Right lobe of liver (tissue), 6 donors: ENCODE results near the gene RSPH6A. TPM values are rescaled to one million over a fixed set of nuclear protein-coding genes. Genes with fewer than 3 reads are reported as not detected.
A peak's percentile ranks its signal among the peaks of the same experiment; 100 is the strongest.

Experiments used
- ATAC-seq, 4 donors: fragments of 200-7000 bp; cut with Tn5 transposase; one replicate each; pipeline ENCODE4 v1.9.1; 2020; ENCODE audit warnings: mild to moderate bottlenecking in 4 of 4, moderate library complexity in 4 of 4
- DNase-seq, 3 donors: peaks; one replicate each; pipeline ENCODE4 v3.0.0-alpha.2; 2020
- H3K27ac ChIP-seq, 3 donors: fragments of 200-600 bp; one replicate each; pipeline ENCODE4 v1.8.0; 2022
- H3K27me3 ChIP-seq, 2 donors: fragments of 200-600 bp; one replicate each; pipeline ENCODE4 v1.8.0; 2022
- H3K36me3 ChIP-seq, 4 donors: fragments of 200-600 bp; sonication (generic) in 1 of 4; one replicate each; pipeline versions ENCODE4 v1.5.1 to v1.8.0; 2017 to 2022; ENCODE audit warnings: control low read depth in 1 of 4
- H3K4me1 ChIP-seq, 4 donors: fragments of 200-600 bp; sonication (generic) in 1 of 4; one replicate each; pipeline versions ENCODE4 v1.5.1 to v1.8.0; 2017 to 2022; ENCODE audit warnings: control low read depth in 1 of 4
- H3K4me3 ChIP-seq, 3 donors: fragments of 200-600 bp; one replicate each; pipeline ENCODE4 v1.8.0; 2022
- H3K9me3 ChIP-seq, 4 donors: fragments of 200-600 bp; sonication (generic) in 1 of 4; one replicate each; pipeline versions ENCODE4 v1.5.1 to v1.8.0; 2017 to 2022; ENCODE audit warnings: control low read depth in 1 of 4
- POLR2A ChIP-seq: fragments of 450-650 bp; IDR thresholded peaks from one replicate; pipeline ENCODE4 v1.6.1; 2017; ENCODE audit warnings: antibody characterized with exemption, mild to moderate bottlenecking
- WGBS: methylation state at CpG from one replicate; pipeline ENCODE4 v1.1.6; 2018; ENCODE audit warnings: low coverage, low lambda C conversion rate; ENCODE audit not compliant: insufficient coverage; ENCODE audit errors: missing lambda C conversion rate; 5-methylcytosine and 5-hydroxymethylcytosine counted together
- intact Hi-C, 2 donors: fragments of 100-400 bp; cut with DNase I; formaldehyde crosslinking; loops; one replicate each; pipeline versions ENCODE4 v1.11.2 to v1.14.1; 2022
- total RNA-seq, 6 experiments: library from RNA; depleted of rRNA in 2 of 6; stranded (reverse); fragments of >200 nt in 2 of 6; fragmentation: NEBNext Ultra II Directional in 3 of 6; extraction: Animal tissue kit (Norgen Biotek cat#: 25700) in 3 of 6; gene quantifications; one replicate each; pipeline versions ENCODE4 v1.1.0 to v1.2.4, GENCODE V29; 2016 to 2023
- TF ChIP-seq, protein P1 (sequence below), 4 donors: fragments of 200-600 bp in 3 of 4; fragments of 450-650 bp in 1 of 4; IDR thresholded peaks; one replicate each; pipeline versions ENCODE4 v1.5.1 to v1.8.0; 2016 to 2022; ENCODE audit warnings: antibody characterized with exemption in 4 of 4, mild to moderate bottlenecking in 2 of 4
- donor health status: DM: no; HTN: yes; CAD: no.
- donor health status: DM: no; HTN: no; CAD: no.
- donor health status: DM: no; HTN: no; CAD: no.
- donor health status: DM: no; HTN: yes; CAD: no.
- donor health status: DM: no; HTN: yes; CAD: no.

The RSPH6A gene
- total RNA-seq, 6 experiments from 2014 or later, result not detected

DNA sequence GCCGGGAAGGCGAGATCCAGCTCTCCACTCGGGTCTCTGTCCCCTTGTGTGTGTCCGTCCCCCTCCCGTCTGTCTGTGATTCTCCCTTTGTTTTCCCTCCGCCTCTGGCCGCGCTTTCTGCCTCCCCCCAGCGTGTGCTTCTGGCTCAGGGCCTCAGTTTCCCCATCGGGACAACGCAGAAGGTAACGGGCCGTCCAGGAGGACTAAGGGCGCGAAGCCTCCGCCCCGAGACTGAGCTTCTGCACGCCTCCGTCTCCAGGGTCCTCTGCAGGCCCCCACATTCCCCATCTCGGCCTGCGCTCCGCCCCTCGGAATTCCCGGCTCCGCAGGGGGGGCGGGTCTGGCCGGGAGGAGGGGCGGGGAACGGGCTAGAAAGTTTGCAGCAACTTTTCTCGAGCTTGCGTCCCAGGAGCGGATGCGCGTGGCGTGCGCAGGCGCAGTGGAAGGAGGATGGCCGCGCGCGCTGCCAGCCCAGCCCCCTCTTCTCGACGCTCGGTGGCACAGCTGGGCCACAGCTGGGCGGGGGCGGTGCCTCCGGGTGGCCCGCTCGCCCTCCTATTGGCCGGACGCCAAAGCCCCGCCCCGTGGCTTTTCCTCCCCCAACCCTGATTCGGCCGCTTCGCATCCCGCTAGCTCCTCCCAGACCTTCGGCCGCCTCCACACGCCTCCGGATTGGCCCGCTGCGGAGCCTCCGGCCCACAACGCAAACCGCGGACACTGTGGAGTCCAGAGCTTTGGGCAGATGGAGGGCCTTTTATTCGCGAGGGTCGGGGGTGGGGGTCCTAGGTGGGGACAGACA lies 45.9 kb downstream of the RSPH6A start, which contains the start of gene SIX5:
Gene SIX5, minus strand, starts transcription at position 269 of the 799 bp plus-strand sequence. CDS start 408 bp downstream, outside the sequence.
- intact Hi-C loops, result no loop called here
- peak; percentile 78 for TF ChIP-seq POLR2A
- TF ChIP-seq, protein P1, sequence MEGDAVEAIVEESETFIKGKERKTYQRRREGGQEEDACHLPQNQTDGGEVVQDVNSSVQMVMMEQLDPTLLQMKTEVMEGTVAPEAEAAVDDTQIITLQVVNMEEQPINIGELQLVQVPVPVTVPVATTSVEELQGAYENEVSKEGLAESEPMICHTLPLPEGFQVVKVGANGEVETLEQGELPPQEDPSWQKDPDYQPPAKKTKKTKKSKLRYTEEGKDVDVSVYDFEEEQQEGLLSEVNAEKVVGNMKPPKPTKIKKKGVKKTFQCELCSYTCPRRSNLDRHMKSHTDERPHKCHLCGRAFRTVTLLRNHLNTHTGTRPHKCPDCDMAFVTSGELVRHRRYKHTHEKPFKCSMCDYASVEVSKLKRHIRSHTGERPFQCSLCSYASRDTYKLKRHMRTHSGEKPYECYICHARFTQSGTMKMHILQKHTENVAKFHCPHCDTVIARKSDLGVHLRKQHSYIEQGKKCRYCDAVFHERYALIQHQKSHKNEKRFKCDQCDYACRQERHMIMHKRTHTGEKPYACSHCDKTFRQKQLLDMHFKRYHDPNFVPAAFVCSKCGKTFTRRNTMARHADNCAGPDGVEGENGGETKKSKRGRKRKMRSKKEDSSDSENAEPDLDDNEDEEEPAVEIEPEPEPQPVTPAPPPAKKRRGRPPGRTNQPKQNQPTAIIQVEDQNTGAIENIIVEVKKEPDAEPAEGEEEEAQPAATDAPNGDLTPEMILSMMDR (IDR thresholded peaks at IDR 0.05), result no peak
- peak within 1 kb of the TSS; percentile 86 to 97 (median 93) for H3K27ac ChIP-seq
- H3K9me3 ChIP-seq, result no peaks in the 10 kb centered on the region
- peaks cover 0 to 20% (median 7%) of the 10 kb centered on the region in 4 donors for H3K4me1 ChIP-seq
- peak; percentile 59 to 68 (median 68) for ATAC-seq
- peak; percentile 99 for DNase-seq
- peak within 1 kb of the TSS; percentile 76 to 91 (median 80) for H3K4me3 ChIP-seq
- no peaks in the 10 kb centered on the region for H3K36me3 ChIP-seq
- H3K27me3 ChIP-seq, result no peaks in the 10 kb centered on the region
- under 1% methylated on average over 53 of the region's 70 CpGs for WGBS

DNA sequence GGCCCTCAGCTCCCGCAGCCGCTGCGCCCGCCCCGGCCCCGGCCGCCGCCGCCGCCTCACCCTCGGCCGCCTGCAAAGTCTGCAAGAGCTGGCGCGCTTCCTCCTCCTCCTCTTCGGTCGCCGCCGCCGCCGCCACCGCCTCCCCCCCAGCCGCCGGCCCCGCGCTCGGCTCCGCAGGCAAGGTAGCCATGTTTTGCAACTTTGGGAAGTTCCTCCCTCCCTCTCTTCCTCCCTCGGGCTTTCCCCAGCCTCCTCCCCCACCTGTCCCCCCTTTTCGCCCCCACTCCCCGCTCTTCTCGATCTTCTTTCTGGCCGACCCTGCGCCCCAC lies 46.5 kb downstream of the RSPH6A start:
- ATAC-seq (no peak), DNase-seq (peak in 1 of 3 donors; percentile 60)
- Histone ChIP-seq H3K36me3 (no peaks in the 10 kb centered on the region), H3K9me3 (no peaks in the 10 kb centered on the region), H3K4me3 (peak overlapping the region; percentile 76 to 91 (median 80)), H3K27me3 (no peaks in the 10 kb centered on the region), H3K27ac (peak overlapping the region; percentile 86 to 97 (median 92)), H3K4me1 (peaks cover 0 to 20% (median 7%) of the 10 kb centered on the region in 4 donors)
- TF ChIP-seq POLR2A, result no peak
- TF ChIP-seq, protein P1 (IDR thresholded peaks at IDR 0.05), result no peak
- intact Hi-C loops, result no loop called here
- WGBS, result 3% methylated on average over 12 of the region's 33 CpGs

DNA sequence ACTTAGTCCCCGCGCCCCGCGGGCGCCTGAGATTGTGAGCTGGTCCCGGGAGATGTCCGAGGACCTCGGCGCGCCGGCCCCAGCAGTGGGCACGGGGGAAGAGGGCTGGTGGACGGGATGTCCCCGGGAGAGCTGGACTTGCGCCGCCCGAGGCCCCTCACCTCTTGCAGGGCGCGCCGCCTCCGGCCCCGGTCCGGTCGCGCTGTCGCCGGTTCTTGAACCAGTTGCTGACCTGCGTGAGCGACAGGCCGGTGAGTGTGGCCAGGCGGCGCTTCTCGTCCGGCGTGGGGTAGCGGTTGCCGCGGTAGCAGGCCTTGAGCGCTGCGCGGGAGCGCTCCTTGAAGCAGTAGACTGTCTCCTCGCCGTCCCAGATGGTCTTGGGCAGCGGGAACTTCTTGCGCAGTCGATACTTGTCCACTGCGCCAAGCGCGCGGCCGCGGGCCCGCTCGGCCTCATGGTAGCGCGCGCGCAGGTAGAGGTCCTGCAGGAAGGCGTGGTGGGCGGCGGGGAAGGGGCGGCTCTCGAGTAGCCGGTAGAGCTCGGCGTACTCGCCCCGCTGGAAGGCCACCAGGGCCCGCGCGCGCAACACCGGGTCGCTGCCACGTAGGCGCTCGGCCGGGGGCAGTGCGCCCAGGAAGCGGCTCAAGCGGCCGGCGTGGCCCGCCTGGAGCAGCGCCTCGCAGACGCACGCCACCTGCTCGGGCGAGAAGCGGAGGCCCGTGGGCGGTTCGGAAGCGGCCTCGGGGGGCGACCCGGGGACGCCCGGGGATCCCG lies 47.0 kb downstream of the RSPH6A start:
- intact Hi-C loops, result no loop called here
- WGBS, result 17% methylated on average over 6 of the region's 102 CpGs
- H3K4me3 ChIP-seq, result peak overlapping the region; percentile 76 to 91 (median 80)
- no peaks in the 10 kb centered on the region for H3K9me3 ChIP-seq
- peak in 3 of 4 donors; percentile 0 to 3 (median 3) for ATAC-seq
- peak overlapping the region; percentile 86 to 97 (median 92) for H3K27ac ChIP-seq
- peak; percentile 78 to 84 (median 78) for DNase-seq
- H3K36me3 ChIP-seq, result no peaks in the 10 kb centered on the region
- TF ChIP-seq, protein P1 (IDR thresholded peaks at IDR 0.05), result no peak
- peak; percentile 64 for TF ChIP-seq POLR2A
- peaks cover 0 to 20% (median 7%) of the 10 kb centered on the region in 4 donors for H3K4me1 ChIP-seq
- H3K27me3 ChIP-seq, result no peaks in the 10 kb centered on the region

DNA sequence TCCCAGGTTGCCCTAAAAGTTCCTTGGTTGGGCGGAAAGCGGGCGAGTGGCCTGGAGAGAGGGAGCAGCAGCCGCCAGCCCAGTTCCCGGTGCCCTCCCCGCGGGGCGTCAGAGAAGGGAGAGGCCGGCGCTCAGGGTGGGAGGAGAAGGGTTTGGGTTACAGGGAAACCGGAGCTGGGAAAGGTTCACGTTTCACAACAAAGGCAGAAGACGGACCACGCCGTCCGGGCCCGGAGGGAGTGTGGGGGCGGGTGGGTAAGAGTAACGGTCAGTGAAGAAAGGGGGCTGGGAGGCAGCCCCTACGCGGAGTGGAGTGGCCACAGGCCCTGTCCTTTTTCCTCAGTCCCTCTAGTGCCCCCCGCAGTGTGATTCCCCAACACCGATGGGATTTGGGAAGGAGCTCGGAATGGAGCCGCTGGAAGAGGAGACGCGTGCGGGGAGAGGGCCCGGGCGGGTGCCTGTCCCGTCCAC lies 47.7 kb downstream of the RSPH6A start:
- Histone ChIP-seq H3K27me3 (no peaks in the 10 kb centered on the region), H3K36me3 (no peaks in the 10 kb centered on the region), H3K4me3 (peak overlapping the region; percentile 76 to 91 (median 80)), H3K9me3 (no peaks in the 10 kb centered on the region), H3K27ac (peak overlapping the region; percentile 86 to 97 (median 92)), H3K4me1 (peaks cover 0 to 20% (median 7%) of the 10 kb centered on the region in 4 donors)
- ATAC-seq, result peak in 2 of 4 donors; percentile 0 to 1
- peak; percentile 75 to 79 (median 78) for DNase-seq
- TF ChIP-seq POLR2A, result peak; percentile 56
- TF ChIP-seq, protein P1 (IDR thresholded peaks at IDR 0.05), result no peak
- intact Hi-C loops, result no loop called here
- 29% methylated on average over 24 of the region's 31 CpGs for WGBS
